Tibial nerve (tissue), 4 donors: ENCODE measurements around the gene ARSB.

ENCODE experiments used
- CTCF ChIP-seq, 5 experiments: fragments of 200-600 bp in 3 of 5; fragments of 450-650 bp in 2 of 5; sonication (generic) in 3 of 5; IDR thresholded peaks; one replicate each; pipeline ENCODE4 v1.5.1; 2016 to 2019; ENCODE audit warnings: antibody characterized with exemption in 5 of 5, mild to moderate bottlenecking in 3 of 5, moderate library complexity in 2 of 5
- EP300 ChIP-seq, 2 donors: sonication (generic); formaldehyde crosslinking; IDR thresholded peaks; one replicate each; pipeline ENCODE4 v1.6.1; 2017; ENCODE audit warnings: antibody characterized with exemption in 2 of 2, mild to moderate bottlenecking in 1 of 2
- POLR2A ChIP-seq, 2 donors: fragments of 450-650 bp; IDR thresholded peaks; one replicate each; pipeline ENCODE4 v1.6.1; 2017; ENCODE audit warnings: antibody characterized with exemption in 2 of 2, mild to moderate bottlenecking in 2 of 2, moderate library complexity in 2 of 2

GRCh38 chr5:78903861-78904260 lies 81.2 kb downstream of the ARSB start:
- no peak for TF ChIP-seq CTCF (IDR thresholded peaks at IDR 0.05)
- TF ChIP-seq EP300 (IDR thresholded peaks at IDR 0.05): no peak
- no peak for TF ChIP-seq POLR2A (IDR thresholded peaks at IDR 0.05)
